Hematopoietic multipotent progenitor cell (in vitro differentiated cells): ENCODE measurements around the gene MPP7. TPM values are rescaled to one million over a fixed set of nuclear protein-coding genes. Genes with fewer than 3 reads are reported as not detected.
A peak's percentile ranks its signal among the peaks of the same experiment; 100 is the strongest.

Source experiments
- DNase-seq, 3 donors: peaks; one replicate each; pipeline ENCODE4 v3.0.0-alpha.2; 2011 to 2015; ENCODE audit warnings: low read depth in 2 of 3, low spot score in 2 of 3
- total RNA-seq: library from RNA; depleted of rRNA; stranded (reverse); fragments of >200 nt; gene quantifications from one replicate; pipeline ENCODE4 v1.2.3, GENCODE V29; 2012

MPP7 gene
- total RNA-seq, 1 donor: 7.8 TPM

DNA sequence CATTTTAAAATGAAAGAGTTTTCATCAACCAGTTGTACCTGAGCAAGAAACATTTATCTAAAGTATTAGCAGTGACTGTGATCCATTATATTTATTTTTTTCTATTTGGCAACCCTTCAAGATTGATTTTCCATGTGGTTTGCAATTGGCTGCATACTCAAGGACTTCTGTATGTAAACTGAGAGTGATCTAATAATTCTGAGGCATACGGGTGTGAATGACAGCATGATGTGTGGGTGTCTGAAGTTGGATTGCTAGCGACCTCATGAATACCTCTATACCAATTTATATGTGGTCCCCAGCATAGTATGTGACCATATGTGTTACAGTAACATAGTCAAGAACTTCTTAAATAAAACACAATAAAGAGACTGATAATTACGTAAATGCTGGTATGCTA, 8.2 kb upstream of the MPP7 start:
- no peak for DNase-seq

DNA sequence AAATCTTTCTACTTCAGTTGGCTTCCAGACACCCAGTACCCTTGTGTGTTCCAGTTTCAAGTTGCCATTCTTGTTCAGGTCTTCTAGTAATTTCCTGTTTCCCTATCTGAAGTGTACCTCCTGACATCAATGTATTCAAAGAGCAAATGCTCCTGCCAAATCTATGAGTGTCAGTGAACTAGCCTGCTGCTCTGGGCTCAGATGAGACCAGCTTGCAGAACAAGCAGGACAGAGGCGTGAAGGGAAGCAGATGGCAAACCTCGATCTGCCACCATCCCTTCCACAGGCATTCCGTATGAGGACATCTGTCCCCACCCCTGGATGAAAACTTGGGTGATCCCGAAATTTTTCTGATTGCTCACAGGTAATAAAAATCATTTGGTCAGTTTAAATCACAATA, 4.4 kb upstream of the MPP7 start:
- no peak for DNase-seq

DNA sequence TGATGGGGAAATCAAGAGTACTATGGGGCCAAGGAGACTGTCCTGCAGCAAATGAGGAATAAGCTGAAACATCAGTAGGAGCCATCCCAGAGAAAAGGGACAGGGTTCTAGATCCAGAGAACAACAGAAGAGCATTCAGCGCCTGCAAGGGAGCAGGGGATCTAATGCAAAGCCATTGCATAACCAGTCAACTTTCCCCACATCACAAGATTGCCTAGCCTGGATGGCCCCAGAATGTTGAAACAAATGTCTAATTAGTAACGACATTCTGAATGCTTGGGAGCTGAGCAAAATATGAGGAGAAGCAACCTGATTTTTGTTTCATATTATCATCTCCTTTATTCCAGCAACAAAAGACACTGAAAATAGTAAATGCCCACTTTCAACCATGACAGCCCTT, 2.7 kb upstream of the MPP7 start:
- DNase-seq: no peak

DNA sequence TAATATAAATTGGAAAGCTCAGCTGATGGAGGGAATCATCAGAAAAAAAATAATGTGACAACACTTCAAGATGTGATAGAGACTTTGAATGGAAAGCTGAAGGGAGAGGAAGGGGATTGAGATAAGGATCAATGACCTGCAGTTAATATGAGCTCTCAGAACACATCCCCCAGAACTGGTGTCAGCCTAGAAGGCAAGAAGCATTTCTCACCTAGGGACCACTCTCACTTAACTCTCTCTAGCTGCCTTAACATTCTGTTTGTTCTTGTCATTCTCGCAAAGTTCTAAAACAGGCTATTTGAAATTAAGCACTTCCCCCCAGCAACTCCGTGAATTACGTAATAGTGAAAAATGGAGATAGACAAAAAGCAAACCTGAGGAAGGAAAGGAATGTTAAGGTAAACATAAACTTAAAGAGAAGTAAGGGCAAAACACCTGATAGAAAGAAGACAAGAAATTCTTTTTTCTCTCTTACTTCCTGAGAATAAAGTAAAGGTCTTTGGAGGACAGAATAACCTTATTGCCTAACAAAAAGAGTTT, 1.2 kb upstream of the MPP7 start:
- DNase-seq: peak in 1 of 3 donors; percentile 16

DNA sequence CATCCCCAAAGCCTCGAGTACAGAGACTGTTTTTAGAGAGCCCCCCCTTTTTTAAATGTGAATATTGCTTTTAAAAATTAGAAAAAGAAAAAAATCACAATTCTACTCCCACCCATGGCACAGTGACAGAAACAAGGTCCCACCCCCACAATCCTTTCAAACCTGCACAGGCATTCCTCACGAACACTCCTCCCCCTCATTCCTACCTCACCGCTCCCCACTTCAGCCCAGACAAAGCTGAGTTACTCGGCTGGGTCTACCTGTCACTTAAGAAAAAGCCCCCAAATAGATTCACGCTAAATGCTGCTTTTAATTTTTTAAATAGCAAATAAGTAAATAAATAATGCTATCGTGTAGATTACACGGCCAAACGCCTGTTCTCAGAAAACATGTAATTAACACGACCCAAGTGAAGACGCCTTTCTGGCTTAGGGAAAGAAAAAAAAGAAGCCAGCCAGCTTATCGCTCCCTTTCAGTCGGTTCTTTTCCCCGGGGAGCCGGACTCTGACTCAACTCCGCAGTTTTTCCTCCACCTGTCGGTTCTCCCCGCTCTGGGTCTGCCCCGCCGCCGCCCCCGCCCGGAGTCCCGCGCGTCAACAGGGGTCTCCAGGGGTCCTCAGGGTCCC, 739 bp downstream of the MPP7 start:
- DNase-seq: peak in 1 of 3 donors; percentile 14

DNA sequence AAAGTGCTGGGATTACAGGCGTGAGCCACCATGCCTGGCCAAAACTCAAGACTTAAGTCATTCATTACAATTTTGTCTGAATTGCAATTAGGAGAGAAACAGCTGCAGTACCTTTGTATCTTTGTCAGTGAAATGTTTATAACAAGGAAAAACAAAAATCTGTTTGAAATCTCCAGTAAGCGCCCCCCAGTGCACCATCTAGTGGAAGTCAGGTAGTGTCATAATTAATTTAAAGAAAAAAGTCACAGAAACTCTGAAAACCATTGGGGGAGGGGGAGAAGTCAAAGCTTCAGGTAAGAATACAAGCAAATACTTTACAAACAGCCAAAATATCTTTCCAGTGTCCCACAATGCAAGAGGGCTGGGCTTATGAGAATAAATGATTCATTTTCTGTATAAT, 2.8 kb downstream of the MPP7 start:
- peak in 2 of 3 donors; percentile 27 to 53 for DNase-seq

DNA sequence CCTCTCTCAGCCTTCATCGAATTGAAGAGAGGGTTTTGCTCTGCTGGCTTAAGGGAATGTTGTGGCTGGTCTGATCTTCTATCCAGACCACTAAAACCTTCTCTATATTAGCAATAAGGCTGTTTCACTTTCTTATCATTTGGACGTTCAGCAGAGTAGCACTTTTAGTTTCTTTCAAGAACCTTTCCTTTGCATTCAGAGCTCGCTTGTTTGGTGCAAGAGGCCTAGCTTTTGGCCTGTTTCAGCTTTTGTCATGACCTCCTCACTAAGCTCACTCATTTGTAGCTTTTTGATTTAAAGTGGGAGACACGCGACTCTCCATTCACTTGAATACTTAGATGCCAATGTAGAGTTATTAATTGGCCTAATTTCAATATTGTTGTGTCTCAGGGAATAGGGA, 3.9 kb downstream of the MPP7 start:
- no peak for DNase-seq

DNA sequence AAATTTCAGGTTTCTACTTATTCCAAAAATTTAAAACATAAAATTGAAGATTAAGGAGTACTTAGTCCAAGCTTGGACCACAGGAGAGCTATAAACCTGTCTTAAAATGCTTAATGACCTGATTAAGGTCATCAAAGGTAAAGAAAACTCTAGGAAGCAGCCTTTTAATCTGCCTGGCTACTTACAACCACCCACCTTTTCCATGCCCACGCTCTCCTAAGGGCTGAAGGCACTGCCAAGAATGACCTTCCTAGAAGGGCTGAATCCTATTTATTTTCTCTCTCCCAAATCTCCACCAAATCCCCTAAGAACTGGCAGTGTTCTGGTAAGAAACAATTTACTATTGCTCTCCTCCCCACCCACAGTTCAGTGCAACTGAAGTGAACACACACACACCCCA, 6.8 kb downstream of the MPP7 start:
- DNase-seq: no peak

DNA sequence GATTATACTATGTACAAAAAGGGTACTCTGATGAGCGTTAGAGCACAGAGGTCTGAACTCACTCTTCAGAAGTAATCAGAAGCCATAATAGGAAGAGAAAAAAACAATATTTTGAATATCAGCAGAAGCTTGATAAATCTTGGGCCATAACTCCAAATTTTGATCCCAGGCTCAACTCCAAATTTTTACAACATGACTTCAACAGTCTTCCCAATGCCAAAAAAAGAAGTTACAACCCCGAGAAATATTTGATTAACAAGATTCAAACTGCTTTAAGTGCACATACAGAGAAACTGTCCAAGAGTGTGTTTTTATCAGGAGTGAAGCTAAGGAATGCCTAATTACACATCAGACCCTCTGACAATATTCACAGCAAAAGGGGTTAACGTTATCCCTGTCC, 7.5 kb downstream of the MPP7 start:
- DNase-seq: no peak

DNA sequence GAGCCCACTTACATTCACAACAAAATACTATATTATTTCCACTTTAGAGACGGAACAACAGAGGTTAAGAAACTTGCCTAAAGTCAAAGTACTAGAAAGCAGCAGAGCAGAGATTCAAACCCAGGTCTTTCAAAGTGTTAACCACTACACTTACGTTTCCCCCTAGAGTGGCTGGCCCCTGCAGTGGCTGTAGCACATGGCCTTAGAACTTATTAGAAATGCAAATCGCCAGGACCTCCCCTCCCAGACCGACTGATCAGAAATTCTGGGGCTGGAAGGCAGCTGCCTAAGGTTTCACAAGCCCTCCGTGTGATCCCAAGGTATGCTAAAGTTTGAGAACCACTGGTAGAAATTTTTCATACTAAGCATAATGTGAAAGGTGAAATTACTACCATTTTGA, 8.1 kb downstream of the MPP7 start:
- DNase-seq: no peak

DNA sequence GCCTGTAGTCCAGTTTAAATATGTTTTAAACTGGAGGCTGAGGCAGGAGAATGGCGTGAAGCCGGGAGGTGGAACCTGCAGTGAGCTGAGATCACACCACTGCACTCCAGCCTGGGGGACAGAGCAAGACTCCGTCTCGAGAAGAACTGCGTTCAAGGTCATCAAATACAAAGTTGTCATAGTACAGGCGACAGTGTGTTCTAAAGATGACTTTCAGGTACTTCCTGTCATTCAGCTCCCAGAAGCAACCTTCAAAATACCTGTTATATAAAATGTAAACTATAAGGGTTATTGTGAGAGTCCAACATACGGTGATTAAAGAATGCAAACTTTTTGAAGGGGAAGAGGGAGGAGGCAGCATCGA, 8.7 kb downstream of the MPP7 start:
- no peak for DNase-seq

DNA sequence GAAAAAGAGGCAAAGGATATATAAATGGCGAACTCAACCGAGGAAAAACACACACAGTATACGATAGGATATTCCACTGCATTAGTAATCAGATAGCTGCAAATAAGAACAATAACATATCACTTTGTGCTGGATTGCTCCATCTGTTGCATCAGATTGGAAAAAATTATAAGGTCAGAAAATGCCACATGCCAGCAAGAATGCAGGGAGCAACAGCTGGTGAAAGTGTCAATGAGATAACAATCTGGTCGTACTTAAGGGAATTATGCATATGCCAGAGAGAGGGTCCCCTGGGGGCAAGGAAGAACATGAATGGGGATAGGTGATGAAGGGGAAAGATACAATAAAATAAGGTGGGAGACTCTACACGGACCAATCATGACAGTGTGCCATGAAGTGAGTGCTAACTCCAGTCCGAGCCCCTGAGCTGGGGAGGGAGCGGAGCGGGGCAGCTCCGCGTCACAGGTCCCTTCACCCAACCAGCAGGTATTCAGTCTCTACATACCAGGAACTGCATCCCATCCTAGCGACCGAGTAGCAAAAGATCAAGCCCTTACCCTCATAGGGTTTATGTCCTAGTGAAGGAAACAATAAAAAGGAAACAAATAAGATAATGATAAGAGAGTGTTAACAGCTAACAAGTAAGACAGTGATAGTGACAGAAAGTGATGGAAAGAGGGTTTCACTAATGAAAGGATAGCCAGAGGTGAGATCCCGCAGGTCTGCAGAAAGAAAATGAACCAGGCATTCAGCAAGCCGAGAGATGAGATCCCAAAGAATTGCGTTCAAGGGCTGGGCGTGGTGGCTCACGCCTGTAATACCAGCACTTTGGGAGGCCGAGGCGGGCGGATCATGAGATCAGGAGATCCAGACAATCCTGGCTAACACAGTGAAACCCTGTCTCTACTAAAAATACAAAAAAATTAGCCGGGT, 9.4 kb downstream of the MPP7 start:
- DNase-seq: no peak

DNA sequence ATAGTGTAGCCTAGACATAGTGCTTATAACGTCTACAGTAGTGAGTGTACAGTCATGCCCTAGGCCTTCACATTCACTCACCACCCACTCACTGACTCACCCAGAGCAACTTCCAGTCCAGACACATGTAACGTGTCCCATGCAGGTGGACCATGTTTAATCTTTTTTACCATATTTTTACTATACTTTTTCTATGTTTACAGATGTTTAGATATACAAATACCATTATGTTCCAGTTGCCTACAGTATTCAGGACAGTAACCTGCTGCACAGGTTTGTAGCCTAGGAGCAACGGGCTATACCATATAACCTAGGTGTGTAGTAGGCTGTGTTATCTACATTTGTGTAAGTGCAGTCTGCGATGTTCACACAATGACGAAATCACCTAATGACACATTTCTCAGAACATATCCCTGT, 11.0 kb downstream of the MPP7 start:
- no peak for DNase-seq

DNA sequence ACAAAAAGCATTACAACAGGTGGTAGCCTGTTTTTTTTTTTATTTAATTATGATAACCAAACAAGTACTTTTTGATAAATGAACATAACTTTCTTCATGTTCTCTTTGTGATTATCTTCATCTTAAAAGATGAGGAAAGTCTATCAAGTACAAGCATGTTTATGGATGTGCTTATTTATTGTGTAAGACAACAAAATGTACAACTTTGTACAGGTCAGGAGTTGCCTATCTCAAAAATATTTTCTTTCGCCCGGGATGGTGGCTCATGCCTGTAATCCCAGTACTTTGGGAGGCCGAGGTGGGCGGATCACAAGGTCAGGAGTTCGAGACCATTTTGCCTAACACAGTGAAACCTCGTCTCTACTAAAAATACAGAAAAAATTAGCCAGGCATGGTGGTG, 17.0 kb downstream of the MPP7 start:
- DNase-seq: no peak

DNA sequence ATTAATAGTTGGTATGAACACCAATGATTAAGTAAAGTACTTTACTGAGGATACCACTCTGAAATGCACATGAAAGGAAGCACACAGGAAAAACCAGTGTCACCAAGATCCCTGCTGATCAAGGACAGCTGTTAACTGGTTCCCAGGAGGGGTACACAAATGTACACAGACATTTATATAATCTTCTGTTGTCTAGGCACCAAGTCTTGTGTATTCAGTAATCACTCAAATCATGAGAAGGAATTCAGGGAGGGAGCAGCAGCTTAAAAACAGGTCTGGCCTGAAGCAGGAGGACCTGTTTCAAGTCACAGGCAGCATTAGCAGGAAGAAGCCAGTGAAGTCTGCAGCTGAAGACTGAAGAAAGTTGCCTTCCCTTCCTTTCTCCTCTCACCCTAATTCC, 18.7 kb downstream of the MPP7 start:
- DNase-seq: no peak

DNA sequence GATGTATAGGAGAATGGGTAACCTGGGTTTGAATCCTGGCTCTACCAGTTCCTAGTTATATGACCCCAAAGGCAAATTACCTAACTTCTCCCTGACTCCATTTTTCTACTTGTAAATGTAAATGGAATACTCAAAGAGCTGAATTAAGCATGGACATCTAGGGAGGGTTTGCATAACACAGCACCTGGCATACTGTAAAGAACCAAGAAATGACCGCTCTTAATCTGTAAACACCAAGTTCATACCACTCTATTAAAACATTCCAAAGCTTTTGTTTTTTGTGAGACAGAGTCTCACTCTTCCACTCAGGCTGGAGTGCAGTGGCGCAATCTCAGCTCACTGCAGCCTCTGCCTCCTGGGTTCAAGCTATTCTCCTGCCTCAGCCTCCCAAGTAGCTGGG, 19.6 kb downstream of the MPP7 start:
- DNase-seq: no peak

DNA sequence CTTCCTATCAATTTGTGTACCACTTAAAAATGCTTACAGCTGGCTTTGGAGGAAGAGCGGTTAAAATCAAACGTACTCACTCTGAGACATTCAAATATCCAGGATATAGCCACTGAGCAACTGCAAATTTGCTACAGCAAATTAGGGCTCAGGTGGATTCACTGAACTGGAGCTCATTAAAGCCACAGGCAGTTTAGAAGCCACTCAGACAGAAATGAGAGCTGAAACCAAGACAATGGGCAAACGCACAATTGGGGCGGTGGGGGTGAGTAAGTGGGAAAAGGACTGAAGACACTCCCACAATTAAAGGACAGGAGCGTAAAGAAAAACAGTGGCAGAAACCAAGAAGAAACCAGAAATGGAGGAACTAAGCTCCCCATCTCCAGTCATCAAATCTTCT, 20.5 kb downstream of the MPP7 start:
- DNase-seq: no peak

DNA sequence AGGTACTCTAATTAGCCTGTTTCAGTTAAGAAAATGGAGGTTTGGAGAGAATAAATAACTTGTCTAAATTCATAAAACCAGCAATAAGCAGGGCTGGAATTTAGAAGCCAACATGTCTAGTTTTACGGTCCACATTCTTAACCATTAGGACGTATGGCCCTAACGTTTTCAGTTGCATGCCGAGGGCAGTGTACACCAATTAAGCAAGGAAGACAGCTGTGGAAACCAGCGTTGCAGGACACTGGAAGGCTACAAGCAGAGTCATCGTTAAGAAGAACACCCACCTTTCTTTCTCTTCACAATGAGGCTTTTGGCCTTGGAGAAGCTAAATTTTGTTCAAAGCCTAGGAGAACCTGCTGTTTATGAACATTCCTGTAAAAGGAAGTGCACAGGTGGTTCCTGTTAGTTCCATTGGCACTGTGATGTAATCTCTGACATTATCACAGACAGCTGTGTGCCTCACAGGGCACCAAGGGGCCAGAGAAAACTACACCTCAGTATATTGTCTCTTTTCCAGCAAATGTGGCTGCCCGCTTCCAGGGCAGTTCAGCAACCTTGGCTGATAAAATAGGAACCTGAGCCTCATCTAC, 21.0 kb downstream of the MPP7 start:
- DNase-seq: no peak

DNA sequence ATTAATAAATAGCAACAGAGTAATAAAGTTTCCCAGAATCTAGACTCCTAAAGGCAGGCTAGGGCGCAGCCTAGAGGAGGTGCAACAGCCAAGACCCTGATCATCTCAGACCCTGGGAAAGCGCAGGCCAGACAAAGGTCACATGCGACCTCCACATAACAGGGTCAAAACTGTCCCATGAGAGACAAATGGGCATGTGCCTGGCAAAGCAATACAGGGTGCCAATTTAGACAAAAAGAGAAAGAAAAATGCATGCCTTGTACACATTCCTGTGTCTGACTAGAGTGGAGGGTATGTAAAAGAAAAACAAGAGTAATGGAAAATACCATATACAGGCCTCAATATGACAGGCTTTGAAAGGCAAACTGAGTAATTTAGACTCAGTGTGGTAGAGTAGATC, 22.2 kb downstream of the MPP7 start:
- DNase-seq: no peak

DNA sequence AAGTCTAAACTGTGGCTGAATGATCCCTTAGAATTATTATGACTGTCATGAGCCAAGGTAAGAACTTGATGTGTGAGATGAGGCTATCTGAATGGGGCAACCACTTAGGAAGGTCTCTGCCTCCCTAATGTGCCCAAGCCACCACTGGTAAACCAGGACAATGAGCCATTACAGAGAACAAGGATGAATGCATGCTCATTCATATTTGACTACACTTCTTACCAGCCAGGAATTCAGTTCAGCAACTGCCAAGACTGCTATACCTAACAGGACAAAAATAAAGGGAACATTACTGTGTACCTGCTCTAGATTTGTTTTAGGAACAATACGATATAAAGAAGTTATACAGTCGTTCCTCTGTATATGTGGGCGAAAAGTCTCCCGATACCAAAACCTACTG, 23.0 kb downstream of the MPP7 start:
- DNase-seq: no peak

DNA sequence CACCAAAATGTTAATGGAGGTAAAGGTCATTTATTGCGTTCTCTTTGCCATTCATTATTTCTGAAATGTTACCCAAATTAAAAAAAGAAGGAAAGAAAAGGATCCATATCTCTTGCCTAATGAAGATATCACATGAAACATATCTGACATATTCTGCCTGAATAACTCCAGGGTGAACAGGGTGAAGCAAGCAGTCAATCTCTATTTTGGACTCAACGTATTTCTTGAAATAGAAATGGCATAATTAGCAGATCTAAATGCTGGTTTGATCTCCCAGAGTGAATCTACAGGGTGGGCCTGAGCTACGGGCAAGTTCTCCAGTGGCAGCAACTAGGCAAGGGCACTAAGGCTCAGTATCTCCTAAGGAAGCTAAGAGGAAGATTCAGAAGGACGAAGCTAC, 24.0 kb downstream of the MPP7 start:
- no peak for DNase-seq

DNA sequence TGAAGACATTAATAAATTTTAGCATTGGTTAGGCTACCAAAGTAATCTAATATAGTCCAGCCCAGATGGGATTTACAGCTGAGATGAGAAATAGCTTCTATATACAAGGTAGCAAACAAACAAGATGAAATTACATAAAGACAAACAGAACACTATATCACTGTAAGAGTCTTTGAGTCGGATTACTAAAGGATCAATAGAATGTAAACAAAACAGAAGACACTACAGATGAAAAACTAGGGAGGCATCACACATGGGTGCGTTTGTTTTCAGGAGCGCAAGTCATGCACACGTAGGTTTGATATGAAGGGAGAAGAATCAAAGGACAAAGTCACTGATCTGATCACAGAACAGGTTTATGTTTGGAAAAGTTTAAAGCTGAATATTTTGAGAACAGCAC, 26.5 kb downstream of the MPP7 start:
- no peak for DNase-seq
